NK-92 (cell line): ENCODE data around the gene NCAM1.
"Not testable (repeated sequence)": the region's sequence is repeated elsewhere in the genome, so short reads cannot be mapped to it uniquely, and the experiment has no call there.

Source experiments
- DNase-seq: peaks from one replicate; lab custom pipeline; 2025; ENCODE audit not compliant: unreplicated experiment; lab: John Stamatoyannopoulos, UW

Gene NCAM1

DNA sequence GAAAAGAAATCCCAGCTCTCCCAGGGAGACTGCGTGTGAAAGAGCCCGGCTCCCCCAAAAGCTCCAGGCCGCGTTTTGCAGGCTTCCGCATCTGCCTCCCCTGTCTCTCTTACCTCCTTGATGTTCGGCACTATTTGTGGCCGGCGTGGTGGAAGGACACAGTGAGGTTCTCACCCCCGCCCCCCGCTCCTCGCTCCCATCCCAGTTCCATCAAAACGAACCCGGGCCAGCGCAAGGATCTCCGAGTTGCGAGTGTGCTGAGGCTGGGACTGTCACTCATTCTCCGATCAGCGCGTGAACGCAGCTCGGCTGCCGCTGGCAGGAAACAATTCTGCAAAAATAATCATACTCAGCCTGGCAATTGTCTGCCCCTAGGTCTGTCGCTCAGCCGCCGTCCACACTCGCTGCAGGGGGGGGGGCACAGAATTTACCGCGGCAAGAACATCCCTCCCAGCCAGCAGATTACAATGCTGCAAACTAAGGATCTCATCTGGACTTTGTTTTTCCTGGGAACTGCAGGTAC, at the start of gene NCAM1:
TSS of gene NCAM1 (plus strand) at position 275 of the 523 bp plus-strand sequence.
- no peak for DNase-seq

DNA sequence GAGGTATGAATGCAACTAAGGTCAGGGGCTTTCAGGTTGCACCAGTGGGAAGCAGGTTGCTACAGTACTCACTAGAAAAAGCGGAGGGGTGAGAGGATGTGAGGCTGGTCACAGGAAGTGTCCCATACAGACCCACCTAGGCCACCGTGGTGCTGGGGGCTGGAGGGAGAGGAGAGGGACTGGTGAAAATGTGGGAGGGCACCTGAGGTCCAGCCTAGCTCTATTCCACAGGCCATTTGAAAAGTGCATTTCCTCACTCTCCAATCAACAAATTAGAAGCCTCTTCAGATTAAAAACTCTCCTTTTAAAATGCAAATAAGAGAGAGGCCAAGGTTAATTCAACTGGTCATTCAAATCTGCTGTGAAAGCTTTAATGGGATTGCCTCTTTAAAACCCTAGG, 38.6 kb upstream of the NCAM1 start:
- no peak for DNase-seq

GRCh38 chr11:112924836-112925235, 36.4 kb upstream of the NCAM1 start:
- not testable (repeated sequence) for DNase-seq

- no peak for DNase-seq
These were observed 35.5 kb upstream of the NCAM1 start for GRCh38 chr11:112925516-112926310.

DNA sequence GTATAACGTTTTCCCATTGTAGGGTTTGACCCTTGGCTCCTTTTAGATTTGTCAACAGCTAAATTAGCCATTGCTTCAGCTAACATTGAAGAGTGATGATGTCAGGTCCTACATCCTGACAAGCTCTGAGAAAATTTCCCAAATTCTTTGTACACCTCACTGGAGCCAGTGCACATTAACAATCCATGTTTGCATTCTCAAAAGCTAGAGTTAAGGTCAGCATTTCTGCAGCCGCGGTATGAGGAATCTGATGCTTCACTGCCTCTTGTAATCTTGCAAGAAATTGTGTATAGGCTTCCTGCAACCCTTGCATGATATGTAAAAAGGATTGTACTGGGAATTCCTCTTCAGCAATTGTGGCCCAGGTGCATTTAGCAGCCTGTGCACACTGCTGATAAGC, 33.1 kb upstream of the NCAM1 start:
- no peak for DNase-seq

DNA sequence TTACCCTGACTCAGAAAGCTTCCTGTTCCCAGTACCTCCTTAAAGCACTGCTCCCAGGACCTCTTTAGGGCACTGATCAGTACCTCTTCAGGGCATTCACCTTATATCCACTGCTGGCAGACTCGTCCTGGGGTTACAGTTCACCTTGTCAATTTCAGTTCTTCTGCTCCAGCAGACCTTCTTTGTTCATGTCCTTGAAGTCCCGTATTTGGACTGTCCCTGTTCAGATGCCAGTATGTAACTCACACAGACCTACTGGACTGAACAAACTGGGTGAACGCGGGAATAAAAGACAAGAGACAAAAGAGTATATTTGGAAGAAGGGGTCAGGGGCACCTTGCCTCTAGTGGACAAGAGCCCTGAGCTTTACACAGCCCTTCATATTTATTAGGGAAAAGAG, 31.8 kb upstream of the NCAM1 start:
- DNase-seq: no peak

DNA sequence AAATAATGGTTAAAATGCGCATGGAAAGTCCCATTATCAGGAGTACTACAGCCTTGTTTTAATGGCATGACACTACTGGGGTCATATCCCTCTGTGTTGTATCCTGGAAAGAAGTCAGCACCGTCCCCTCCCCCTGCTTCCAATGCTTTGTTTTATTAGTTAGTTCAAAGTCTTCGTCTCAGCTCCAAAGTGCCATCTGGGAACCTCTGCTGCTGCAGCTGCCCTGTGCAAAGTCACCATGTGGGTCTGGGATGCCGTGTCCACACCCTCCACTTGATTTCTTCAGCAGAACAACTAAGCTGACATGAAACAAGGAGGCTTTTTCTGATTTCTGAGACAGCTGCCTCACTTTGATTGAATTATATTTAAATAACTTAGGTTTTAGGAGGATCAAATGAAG, 29.5 kb upstream of the NCAM1 start:
- no peak for DNase-seq

DNA sequence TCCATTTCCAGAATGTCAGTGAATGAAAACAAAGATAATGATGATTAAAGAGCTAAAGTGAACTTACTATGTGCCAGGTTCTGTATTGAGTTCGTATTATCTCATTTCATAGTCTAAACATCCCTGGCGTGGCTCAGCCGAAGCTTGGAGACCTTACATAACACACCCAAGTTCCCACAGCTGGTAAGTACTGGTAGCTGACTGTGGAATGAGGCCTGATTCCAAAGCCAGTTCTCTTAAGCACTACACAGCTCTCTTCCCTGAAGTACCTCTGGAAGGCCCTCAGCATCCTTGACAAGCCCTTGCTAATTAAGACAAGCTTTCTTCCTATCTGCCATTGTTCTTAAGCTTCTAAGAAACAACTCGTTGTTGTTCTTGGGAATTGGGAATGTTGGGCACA, 28.6 kb upstream of the NCAM1 start:
- DNase-seq: no peak

DNA sequence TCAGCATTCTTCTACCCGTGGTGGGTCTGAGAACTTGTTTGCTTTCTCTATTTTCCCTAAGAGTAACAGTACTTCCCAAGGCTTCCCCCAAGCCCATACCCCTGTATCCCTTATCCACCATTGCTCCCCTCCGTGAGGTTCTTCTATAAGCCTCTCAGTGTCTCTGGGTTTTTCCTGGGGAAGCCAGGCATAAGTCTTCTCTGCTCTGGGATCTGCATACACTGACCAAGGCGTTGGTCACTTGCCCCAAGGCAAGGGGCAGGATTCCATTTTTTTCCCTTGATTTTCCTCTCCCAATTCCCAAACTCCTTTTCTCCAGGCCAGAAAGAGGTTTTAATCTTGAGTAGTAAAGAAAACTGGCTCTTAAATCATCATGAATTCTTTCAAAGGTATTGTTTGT, 27.2 kb upstream of the NCAM1 start:
- no peak for DNase-seq

- no peak for DNase-seq
These were observed 20.1 kb upstream of the NCAM1 start for GRCh38 chr11:112941104-112941503.

DNA sequence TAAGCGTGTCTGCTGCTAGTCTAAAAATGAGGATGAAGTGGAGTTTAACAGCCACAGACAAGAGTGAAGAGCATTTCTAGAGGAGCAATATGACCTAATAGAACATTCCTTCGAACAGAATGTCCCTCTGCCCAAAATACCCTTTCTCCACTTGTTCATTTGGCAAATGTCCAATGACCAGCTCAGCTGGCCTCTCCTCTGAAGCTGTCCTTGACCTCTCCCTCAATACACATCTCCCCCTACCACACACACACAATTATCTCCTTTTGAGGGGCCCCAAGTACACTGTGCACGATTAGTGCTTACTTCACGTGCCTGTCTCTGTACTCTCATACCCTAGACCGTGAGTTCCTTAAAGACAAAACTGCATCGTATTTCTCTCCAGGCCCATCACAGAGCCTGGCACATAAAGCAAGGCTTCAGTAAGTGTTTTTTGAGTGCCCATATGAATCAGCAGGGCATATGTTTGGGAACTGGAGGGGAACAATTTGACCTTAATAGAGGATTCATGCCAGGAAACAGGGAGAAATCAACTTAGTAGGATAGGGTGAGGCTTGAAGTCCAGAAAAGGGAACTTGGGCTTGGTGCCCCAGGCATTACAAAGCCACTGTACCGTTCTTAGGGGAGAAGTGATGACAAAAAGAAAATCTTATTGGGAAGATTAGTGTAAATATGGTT, 18.1 kb upstream of the NCAM1 start:
- no peak for DNase-seq

DNA sequence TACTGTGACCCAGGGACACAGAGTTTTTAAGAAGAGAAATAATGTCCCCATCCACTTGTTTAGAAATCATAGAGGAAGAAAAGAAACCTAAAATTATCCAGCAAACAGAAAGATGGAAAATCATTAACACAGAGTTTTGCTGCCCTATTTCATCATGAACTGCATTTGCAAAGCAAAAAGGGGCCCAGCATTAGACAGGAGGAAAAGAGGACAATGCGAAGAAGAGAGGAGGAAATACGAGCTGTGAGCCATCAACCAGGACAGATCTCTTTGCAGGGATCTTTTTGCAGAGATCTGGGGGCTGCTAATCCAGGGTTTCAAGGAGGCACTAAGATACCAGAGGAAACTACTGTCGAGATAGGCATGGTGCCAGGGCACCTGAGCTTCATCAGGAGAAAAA, 14.4 kb upstream of the NCAM1 start:
- DNase-seq: no peak

GRCh38 chr11:112949781-112950575, 11.2 kb upstream of the NCAM1 start:
- DNase-seq: no peak

DNA sequence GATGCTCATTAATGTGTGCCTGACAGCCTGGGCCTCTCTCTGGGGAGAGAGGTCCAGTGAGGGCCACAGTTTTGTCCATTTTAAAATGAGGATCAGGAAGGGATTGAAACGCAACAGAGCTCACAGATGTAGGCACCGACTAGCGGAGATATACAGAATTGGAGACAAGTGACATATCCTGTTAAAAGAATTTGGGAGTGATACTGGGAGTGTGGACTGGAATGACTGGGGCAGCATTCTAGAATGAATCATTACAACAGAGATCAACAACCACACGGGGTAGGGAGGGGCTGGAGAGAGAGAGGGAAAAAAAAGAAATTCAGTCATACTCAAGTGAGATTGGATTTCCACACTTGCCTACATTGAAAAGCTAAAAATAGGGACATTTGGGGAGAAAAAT, 2.5 kb upstream of the NCAM1 start:
- DNase-seq: no peak

DNA sequence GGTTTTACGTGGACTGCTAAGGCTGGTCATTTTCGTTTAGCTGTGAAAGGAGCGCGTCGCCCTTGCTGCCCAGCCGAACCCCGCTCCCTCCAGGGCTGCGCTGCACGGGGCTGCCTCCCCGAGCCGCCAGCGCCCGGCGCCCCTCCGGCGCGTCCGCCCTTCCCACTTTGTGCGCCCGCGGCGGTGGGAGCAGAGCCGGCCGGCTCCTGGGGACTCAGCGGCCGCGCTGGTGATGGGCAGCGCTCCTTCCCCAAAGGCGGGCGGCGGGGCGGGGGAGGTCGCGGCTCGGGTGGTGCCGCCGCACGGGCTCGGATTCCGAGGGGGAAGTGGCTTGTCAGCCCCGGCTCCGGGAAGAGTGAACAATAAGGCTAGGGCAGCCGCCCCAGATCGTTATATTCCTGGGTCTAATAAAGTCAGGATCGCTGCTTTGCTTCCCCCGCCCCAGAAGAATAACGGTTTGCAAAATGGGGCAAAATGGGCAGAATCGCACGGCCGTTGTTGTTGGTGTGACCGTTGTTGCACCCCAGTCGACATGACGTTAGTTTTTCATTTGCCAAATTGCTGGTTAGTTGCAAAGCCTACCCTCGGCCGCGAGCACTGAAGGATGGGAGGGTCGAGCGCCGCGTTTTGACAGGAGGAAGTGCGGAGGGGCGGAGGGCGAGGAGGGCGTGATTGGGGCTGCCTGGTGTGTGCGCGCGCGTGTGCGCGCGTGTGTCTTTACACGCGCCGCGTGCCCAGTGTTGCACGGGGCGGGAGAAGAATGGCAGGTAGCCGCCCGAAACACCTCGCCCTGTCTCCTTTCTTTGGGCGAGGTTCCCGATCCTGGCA, 745 bp downstream of the NCAM1 start:
- no peak for DNase-seq

GRCh38 chr11:112962579-112963367, 1.6 kb downstream of the NCAM1 start:
- DNase-seq: no peak

DNA sequence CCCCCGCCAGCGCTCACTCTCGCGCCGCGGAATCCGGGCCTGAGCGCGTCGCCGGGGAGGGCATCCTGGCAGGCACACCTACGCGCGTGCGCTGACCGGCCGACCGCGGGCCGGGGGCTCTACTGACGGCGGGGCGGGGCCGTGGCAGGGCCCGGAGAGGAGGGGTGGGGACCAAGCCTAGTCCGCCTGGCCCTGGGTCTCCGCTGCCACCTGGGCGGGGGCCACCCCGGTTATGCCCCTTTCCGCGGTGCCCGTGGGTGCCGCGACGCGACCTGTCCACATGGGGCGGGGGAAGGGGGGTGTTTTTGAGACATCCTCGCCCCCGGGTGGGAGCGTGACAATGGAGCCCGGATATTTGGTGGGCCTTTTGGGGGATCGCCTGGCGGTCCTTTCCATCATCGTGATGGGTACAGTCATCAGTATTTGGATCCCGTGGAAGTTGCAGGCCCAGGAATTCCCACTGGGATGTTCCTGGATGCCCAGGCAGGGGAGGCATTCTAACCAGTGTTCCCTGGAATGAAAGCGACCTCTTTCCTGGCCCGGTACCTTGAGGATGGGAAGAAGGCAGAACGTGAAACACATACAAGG, 2.2 kb downstream of the NCAM1 start:
- DNase-seq: no peak

- DNase-seq: no peak
These were observed 4.4 kb downstream of the NCAM1 start for GRCh38 chr11:112965656-112966055.

GRCh38 chr11:112966561-112966960, 5.3 kb downstream of the NCAM1 start:
- DNase-seq: no peak

- DNase-seq: no peak
These were observed 5.9 kb downstream of the NCAM1 start for GRCh38 chr11:112967082-112967481.
